GM21423 (cell line): ENCODE data around the gene DNAH11.
A peak's percentile ranks its signal among the peaks of the same experiment; 100 is the strongest.
"Not testable (repeated sequence)": the region's sequence is repeated elsewhere in the genome, so short reads cannot be mapped to it uniquely, and the experiment has no call there.

Experiments
- ATAC-seq: cut with Tn5 transposase; IDR thresholded peaks from one replicate; pipeline ENCODE4 v1.9.1; 2021; ENCODE audit warnings: mild to moderate bottlenecking, moderate library complexity; ENCODE audit not compliant: unreplicated experiment

DNAH11 gene, protein sequence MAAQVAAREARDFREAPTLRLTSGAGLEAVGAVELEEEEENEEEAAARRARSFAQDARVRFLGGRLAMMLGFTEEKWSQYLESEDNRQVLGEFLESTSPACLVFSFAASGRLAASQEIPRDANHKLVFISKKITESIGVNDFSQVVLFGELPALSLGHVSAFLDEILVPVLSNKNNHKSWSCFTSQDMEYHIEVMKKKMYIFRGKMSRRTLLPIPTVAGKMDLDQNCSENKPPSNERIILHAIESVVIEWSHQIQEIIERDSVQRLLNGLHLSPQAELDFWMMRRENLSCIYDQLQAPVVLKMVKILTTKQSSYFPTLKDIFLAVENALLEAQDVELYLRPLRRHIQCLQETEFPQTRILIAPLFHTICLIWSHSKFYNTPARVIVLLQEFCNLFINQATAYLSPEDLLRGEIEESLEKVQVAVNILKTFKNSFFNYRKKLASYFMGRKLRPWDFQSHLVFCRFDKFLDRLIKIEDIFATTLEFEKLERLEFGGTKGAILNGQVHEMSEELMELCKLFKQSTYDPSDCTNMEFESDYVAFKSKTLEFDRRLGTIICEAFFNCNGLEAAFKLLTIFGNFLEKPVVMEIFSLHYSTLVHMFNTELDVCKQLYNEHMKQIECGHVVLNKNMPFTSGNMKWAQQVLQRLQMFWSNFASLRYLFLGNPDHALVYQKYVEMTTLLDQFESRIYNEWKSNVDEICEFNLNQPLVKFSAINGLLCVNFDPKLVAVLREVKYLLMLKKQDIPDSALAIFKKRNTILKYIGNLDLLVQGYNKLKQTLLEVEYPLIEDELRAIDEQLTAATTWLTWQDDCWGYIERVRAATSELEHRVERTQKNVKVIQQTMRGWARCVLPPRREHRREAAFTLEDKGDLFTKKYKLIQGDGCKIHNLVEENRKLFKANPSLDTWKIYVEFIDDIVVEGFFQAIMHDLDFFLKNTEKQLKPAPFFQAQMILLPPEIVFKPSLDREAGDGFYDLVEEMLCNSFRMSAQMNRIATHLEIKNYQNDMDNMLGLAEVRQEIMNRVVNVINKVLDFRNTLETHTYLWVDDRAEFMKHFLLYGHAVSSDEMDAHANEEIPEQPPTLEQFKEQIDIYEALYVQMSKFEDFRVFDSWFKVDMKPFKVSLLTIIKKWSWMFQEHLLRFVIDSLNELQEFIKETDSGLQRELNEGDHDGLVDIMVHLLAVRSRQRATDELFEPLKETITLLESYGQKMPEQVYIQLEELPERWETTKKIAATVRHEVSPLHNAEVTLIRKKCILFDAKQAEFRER (N-terminal part only)

GRCh38 chr7:21542891-21543527 lies at the start of gene DNAH11:
DNAH11 (plus strand) TSS chr7:21543039; CDS start chr7:21543246, 207 bp downstream.
- peak; percentile 58 for ATAC-seq

- ATAC-seq: no peak
Measured at GRCh38 chr7:21495731-21496130, 47.1 kb upstream of the DNAH11 start.

DNA sequence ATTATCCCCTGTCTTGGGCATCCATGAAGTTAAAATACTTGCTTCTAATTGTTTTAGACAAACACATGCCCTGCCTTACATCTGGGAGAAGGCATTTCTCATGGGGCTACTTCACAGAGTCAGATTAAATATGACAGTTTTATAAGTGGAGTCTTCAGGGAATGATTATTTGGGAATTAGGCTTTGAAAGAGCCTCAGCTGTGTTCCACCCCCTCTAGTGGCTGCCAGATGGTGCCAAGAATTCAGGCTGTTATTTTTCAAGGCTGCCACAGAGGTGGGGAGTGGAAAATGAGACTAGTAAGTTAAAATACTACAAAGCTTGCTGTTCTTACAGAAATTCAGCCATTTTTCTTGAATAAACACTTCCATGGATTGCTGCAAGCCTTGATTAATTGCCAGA lies 45.8 kb upstream of the DNAH11 start:
- ATAC-seq: no peak

DNA sequence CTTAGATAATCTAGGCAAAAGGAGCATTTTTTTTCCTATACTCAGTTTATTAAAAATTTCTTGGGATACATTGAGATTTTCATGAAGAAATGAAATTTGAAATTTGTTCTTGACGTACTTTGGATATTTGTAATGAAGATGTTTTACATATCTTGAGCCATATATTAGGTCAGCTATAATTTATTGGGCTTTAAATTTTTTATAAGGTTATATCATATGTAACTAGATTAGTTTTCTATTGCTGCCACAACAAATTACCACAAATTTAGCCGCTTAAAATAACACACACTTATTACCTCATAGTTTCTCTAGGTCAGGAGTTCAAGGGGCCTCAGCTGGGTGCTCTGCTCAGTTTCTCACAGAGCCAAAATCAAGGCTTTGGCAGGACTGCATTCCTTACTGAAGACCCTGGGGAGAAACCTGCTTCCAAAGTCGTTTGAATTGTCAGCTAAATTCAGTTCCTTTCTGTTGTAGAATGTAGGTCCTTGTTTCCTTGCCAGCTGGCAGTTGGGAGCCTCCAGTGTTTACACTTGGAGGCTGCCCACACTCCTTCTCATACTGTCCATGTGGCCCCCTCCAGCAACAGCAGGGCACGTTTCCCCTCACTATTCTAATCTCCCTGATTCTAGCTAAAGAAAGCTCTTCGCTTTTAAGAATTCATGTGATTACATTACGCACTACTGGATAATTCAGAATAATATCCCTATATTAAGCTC lies 42.6 kb upstream of the DNAH11 start:
- no peak for ATAC-seq

GRCh38 chr7:21504021-21504420 lies 38.8 kb upstream of the DNAH11 start:
- ATAC-seq: no peak

DNA sequence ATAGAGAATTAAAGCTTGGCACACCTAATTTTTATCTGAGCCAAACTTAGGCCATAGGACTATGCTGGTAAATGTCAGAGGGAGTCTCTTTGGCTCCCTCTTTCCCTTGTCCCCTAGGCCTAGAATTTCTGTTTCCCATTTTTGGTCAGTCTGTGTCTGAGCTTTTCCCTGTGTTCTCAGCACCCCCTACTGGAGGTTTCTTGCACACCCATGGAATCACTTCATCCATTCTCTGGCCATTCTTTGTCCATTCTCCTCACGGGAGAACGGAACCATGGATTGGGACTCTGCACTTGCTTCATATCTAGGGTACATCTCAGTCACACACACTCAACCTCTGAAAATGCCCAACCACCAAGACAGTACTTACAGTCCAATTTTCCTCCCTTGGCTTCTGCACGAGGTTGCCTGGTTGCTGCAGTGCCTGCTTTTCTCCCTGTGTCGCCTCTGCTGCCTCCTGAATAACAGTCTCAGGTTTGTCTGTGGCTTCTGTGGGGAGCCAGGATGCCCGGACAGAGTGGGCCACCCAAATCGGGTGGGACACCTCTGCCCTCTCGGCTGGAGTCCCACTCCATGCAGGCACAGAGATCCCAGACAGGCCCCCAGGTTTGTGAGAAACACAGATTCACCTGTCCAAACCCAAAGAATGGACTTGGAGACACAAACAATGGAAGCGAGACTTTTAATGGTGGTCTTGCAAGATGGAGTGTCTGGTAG lies 35.1 kb upstream of the DNAH11 start:
- no peak for ATAC-seq

GRCh38 chr7:21508538-21508937 lies 34.3 kb upstream of the DNAH11 start:
- ATAC-seq: no peak

- ATAC-seq: no peak
Measured at GRCh38 chr7:21514062-21514461, 28.8 kb upstream of the DNAH11 start.

DNA sequence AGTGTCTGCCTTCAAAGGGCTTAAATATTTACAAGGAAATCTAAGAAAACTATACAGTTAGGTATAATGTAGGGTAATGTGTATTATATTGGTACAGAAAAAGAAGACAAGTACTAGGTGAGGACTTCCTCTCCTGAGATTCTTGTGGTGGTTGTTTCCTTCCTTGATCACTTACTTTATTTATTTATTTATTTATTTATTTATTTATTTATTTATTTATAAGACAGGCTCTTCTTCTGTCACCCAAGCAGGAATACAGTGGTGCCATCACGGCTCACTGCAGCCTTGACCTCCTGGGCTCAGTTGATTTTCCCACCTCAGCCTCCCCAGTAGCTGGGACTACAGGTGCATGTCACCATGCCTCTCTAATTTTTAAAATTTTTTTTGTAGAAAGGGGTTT lies 18.2 kb upstream of the DNAH11 start:
- ATAC-seq: no peak

GRCh38 chr7:21526007-21526406 lies 16.8 kb upstream of the DNAH11 start:
- no peak for ATAC-seq

DNA sequence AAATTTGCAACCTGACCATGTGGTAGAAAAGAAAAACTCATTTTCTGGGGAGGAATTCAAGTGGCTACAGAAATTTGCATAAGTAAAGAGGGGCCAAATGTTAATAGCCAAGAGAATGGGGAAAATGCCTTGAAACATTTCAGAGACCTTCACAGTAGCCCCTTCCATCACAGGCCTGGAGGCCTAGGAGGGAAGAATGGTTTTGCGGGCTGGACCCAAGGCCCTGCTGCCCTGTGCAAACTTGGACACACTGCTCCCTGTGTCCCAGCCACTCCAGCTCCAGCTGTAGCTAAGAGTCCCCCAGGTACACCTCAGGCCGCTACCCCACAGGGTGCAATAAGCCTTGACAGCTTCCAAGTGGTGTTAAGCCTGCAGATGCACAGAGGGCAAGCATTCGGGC lies 16.4 kb upstream of the DNAH11 start:
- ATAC-seq: no peak

DNA sequence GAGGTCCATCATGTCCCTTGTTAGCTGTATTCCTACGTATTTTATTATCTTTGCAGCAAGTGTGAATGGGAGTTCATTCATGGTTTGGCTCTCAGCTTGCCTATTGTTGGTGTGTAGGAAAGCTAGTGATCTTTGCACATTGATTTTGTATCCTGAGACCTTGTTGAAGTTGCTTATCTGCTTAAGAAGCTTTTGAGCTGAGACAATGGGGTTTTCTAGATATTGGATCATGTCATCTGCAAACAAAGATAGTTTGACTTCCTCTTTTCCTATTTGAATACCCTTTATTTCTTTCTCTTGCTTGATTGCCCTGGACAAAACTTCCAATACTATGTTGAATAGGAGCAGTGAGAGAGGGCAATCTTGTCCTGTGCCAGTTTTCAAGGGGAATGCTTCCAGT lies 10.4 kb upstream of the DNAH11 start:
- not testable (repeated sequence) for ATAC-seq

DNA sequence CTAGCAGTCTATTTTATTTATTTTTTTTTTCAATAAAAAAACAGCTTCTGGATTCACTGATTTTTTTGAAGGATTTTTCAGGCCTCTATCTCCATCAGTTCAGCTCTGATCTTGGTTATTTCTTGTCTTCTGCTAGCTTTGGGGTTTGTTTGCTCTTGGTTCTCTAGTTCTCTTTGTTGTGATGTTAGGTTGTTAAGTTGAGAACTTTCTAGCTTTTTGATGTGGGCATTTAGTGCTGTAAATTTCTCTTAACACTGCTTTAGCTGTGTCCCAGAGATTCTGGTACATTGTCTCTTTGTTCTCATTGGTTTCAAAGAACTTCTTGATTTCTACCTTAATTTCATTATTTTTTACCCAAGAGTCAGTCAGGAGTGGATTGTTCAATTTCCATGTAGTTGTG lies 9.2 kb upstream of the DNAH11 start:
- ATAC-seq: not testable (repeated sequence)

GRCh38 chr7:21536445-21537118 lies 6.3 kb upstream of the DNAH11 start:
- not testable (repeated sequence) for ATAC-seq

- ATAC-seq: no peak
Measured at GRCh38 chr7:21538936-21539495, 3.8 kb upstream of the DNAH11 start.

DNA sequence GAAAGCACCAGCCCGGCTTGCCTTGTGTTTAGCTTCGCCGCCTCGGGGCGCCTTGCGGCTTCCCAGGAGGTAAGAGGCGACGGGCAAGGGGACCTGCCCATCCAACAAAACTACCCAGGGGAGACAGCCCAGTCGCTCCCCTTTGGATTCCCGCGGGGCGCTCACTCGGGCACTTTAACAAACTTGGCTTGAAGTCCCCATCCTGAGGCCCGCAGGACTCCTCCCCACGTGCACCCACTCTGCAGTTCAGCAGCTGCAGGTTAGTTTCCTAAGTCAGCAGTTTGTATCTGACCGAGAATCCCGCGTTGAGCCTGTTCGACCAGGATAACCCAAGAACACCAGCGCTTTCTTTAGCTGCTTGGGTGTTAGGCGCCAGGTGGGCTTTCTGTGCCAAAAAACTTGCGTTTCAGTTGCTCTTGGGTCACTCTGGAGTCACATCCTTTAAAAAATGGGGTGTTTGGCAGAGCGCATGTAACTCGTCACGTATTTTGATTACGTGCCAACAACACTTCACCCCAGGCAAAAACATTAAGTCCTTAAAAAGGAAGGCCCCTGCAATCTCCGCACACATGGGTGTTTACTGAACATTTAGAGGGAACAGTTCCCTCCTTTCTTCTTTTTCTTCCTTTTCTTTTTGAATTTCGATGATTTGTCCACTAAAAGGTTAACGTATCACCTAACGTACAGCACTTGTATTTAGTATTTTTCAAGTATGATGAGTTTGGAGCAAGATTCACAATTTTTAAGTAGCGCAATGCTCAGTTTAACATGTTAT lies 876 bp downstream of the DNAH11 start:
- ATAC-seq: no peak

DNA sequence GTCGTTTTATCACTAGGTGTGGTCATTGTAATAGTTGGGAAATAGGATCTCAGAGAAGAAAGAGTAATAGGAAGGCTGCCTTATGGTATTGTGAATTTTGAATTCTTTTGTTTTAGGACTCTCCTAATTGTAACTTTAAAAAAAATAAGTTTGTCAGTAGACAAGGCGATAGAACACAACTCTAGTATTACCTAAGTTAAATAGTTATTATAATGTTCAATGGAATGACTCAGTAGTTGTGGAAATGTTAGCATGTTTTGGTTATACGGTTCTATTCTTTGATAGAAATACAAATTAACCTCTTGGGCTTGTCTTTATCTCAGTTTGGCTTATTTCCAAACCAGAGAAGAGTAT lies 1.4 kb downstream of the DNAH11 start:
- ATAC-seq: no peak

- ATAC-seq: no peak
Measured at GRCh38 chr7:21544715-21545114, 1.9 kb downstream of the DNAH11 start.
